NOMO-1 (cell line): ENCODE data around the gene GPRC5A.
"Not testable (repeated sequence)": the region's sequence is repeated elsewhere in the genome, so short reads cannot be mapped to it uniquely, and the experiment has no call there.

Experiments used
- DNase-seq, 2 experiments: peaks; one replicate each; lab custom pipeline; 2025; ENCODE audit not compliant: unreplicated experiment in 2 of 2; lab: John Stamatoyannopoulos, UW

Gene GPRC5A

GRCh38 chr12:12891080-12891880 lies at the start of gene GPRC5A:
GPRC5A (plus strand) TSS chr12:12891562; CDS start chr12:12908250, 16,688 bp downstream.
- peak in 1 of 2 experiments; percentile 38 for DNase-seq

- no peak for DNase-seq
Measured at GRCh38 chr12:12845794-12846243, 45.5 kb upstream of the GPRC5A start.

- not testable (repeated sequence) for DNase-seq
Measured at GRCh38 chr12:12846780-12847179, 44.6 kb upstream of the GPRC5A start.

- DNase-seq = no peak
Measured at GRCh38 chr12:12853435-12853834, 37.9 kb upstream of the GPRC5A start.

GRCh38 chr12:12859690-12860089 lies 31.7 kb upstream of the GPRC5A start:
- DNase-seq = no peak

GRCh38 chr12:12864243-12864642 lies 27.1 kb upstream of the GPRC5A start:
- no peak for DNase-seq

GRCh38 chr12:12868477-12869235 lies 22.7 kb upstream of the GPRC5A start:
- DNase-seq = no peak

- DNase-seq = no peak
Measured at GRCh38 chr12:12870465-12870864, 20.9 kb upstream of the GPRC5A start.

- DNase-seq = no peak
Measured at GRCh38 chr12:12871587-12872138, 19.7 kb upstream of the GPRC5A start.

GRCh38 chr12:12872139-12872933 lies 19.0 kb upstream of the GPRC5A start:
- no peak for DNase-seq

- no peak for DNase-seq
Measured at GRCh38 chr12:12872934-12873275, 18.5 kb upstream of the GPRC5A start.

- DNase-seq = no peak
Measured at GRCh38 chr12:12874029-12874428, 17.3 kb upstream of the GPRC5A start.

GRCh38 chr12:12875301-12875700 lies 16.1 kb upstream of the GPRC5A start:
- not testable (repeated sequence) for DNase-seq

- DNase-seq = no peak
Measured at GRCh38 chr12:12877153-12877768, 14.1 kb upstream of the GPRC5A start.

- DNase-seq = no peak
Measured at GRCh38 chr12:12877781-12878455, 13.4 kb upstream of the GPRC5A start.

GRCh38 chr12:12880537-12880936 lies 10.8 kb upstream of the GPRC5A start:
- no peak for DNase-seq

GRCh38 chr12:12881151-12881909 lies 10.0 kb upstream of the GPRC5A start:
- DNase-seq = peak; percentile 4 to 16

- DNase-seq = no peak
Measured at GRCh38 chr12:12882288-12882687, 9.1 kb upstream of the GPRC5A start.

GRCh38 chr12:12883369-12884001 lies 7.9 kb upstream of the GPRC5A start:
- DNase-seq = no peak
